GM21423 (cell line): ENCODE results near the gene SULF2.
"Not testable (repeated sequence)": the region's sequence is repeated elsewhere in the genome, so short reads cannot be mapped to it uniquely, and the experiment has no call there.

Experiments used
- ATAC-seq: cut with Tn5 transposase; IDR thresholded peaks from one replicate; pipeline ENCODE4 v1.9.1; 2021; ENCODE audit warnings: mild to moderate bottlenecking, moderate library complexity; ENCODE audit not compliant: unreplicated experiment

SULF2 gene

DNA sequence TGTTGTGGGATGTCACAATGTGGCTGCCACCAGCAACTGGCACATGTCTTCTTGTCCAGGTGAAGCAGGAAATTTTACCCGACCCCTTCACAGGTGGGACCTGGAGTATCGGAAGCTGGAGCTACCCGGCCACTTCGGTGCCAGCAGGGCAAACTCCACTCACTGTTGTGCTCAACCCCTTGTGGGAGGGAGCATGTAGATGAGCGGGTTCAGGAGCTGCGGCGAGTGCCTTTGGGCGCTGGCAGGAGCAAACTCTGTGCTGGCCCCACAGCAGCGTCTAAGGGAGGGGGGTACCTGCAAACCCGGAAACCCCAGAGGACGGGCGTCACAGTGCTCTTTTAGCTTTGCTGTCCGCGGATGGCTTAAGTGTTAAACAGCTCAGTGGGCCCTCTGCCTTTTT is 20.7 kb upstream of the SULF2 start:
- no peak for ATAC-seq

GRCh38 chr20:47804972-47805371 is 19.7 kb upstream of the SULF2 start:
- not testable (repeated sequence) for ATAC-seq

DNA sequence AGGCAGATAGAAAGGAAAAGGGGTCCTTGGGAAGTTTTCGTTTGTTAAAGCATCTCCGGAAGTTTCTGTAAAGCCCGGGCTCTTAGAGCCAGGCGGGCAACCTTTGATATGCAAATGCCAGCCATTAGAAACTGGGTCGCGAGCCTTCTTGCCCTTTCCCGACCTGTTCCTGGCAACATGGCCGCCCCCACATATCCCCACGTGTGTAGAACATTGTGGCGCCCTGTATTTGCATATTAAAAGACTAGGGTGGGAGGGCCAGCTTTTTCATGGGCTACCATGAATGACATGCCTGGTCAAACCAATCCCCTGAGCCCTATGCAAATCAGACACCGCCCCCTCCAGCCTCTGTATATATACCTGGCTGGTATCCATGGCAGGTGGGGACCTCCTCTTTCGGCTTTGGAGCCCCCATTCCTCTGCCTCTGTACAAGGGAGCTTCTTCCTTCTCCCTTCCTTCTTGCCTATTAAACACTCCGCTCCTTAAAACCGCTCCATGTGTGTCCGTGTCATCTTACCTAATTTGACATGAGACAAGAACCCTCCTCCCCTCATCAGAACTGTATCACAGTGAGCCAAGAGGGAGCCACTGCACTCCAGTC is 19.0 kb upstream of the SULF2 start:
- ATAC-seq = not testable (repeated sequence)

DNA sequence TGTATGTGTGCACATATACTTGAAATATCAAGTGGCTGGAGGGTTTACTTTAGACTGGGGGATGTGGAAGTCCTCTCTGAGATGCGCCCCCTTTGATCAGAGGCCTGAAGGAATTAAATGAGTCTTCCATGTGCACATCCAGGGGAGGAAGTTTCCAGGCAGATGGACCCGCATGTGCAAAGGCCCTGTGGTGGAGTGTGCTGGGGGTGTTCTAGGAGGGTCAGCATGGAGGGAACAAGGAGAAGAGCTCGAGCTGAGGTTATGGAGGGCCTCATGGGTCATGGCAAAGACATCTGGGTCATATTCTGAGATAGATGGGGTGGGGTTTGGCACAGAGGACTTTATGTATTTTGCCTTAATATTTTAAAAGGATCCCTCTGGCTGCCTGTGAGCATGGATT is 17.7 kb upstream of the SULF2 start:
- no peak for ATAC-seq

- ATAC-seq = no peak
Observed at GRCh38 chr20:47802226-47802920, 17.1 kb upstream of the SULF2 start.

- no peak for ATAC-seq
Observed at GRCh38 chr20:47801759-47802158, 16.5 kb upstream of the SULF2 start.

DNA sequence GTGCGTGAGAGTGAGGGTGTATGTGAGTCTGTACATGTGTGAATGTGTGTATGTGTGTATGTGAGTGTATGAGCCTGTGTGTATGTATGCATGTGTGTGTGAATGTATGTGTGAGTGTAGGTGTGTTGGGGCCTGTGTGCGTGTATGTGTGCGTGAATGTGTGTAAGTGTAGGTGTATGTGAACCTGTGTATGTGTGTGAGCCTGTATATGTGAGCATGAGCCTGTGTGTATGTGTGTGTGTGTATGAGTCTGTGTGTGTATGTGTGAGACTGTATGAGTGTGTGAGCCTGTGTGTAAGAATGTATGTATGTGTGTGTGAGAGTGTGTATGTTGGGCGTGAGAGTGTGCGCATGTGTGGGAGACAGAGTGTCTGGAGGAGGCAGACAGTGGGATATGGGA is 15.8 kb upstream of the SULF2 start:
- no peak for ATAC-seq

- no peak for ATAC-seq
Observed at GRCh38 chr20:47800623-47801022, 15.3 kb upstream of the SULF2 start.

GRCh38 chr20:47799116-47799715 is 13.9 kb upstream of the SULF2 start:
- ATAC-seq = no peak

DNA sequence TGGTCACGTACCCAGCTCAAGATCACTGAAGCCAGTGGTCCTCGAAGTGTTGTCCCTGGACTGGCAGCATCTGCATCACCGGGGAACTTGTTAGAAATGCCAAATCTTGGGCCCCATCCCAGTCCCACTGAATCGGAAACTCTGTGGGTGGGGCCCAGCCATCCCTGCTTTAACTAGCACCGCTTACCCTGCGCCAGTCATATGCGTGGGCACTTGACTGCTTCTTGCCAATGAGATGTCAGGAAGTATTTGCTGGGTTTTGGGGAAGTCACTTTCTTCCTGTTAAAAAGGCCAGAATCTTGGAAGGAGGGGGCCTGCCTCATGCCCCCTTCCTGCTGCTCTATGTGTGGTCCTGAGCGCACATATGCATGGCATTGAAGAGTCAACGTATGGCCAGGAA is 11.7 kb upstream of the SULF2 start:
- no peak for ATAC-seq

- ATAC-seq = no peak
Observed at GRCh38 chr20:47795214-47795907, 10.1 kb upstream of the SULF2 start.

- ATAC-seq = not testable (repeated sequence)
Observed at GRCh38 chr20:47794264-47794663, 9.0 kb upstream of the SULF2 start.

DNA sequence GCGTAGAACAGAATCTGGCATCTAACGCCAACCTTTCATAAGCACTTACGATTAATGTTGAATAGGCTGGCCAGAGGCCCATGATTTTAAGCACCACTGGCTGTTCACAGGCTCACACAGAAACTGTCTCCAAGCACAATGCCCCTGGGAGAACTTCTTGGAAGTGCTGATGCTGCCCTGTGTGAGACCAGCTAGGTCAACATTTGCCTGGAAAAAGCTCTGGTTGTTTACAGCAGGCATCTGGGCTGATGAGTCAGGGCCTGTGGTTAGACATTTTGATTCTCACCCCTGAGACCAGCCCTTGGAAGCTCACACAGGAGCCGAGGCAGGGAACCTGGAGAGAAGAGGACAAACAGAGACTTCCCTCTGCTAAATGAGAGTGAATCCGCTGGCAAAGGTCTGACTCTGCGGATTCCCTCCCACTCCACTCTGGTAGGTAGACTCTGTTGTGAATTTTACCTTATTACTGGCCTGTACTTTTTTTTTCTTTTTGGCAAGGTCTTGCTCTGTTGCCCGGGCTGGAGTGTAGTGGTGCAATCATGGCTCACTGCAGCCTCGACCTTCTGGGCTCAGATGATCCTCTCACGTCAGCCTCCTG is 6.8 kb upstream of the SULF2 start:
- no peak for ATAC-seq

GRCh38 chr20:47791084-47791599 is 5.9 kb upstream of the SULF2 start:
- ATAC-seq = no peak

- no peak for ATAC-seq
Observed at GRCh38 chr20:47790580-47790965, 5.3 kb upstream of the SULF2 start.

DNA sequence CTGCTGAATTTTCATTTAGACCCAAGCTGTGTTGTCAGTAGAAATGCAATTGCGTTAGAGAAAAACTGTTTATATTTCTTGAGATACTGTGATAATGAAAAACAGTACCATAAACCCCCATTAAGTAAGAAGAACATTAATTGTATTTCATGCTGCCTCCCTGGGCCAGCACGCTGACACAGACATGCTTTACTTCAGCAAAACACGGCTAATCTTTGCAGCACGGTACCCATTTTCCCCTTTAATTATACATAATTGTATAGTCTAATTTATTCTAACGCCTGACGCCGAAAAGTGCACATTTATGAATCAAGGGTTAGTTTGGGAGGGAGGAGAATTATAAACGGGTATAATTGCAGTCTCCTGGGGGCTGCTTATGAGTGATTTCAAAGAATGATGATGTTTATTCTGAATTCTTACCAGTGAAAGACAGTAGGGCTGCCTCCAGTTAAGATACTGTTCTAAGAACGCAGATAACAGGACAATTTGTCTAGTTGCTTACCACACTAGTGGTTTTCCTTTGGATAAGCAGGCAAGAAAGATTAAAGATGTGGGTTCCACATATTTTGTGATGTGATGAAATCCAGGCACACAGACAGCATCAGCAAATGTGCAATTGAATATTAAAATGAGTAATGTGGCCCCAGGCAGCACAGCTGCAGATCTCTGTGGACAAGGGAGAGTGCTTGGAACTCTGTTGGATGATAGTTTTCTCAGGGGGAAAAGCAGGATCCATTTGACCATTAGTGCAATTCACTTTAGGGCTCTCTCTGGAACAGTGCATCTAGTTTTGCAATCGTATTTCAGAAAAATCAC is 4.7 kb upstream of the SULF2 start:
- ATAC-seq = no peak

DNA sequence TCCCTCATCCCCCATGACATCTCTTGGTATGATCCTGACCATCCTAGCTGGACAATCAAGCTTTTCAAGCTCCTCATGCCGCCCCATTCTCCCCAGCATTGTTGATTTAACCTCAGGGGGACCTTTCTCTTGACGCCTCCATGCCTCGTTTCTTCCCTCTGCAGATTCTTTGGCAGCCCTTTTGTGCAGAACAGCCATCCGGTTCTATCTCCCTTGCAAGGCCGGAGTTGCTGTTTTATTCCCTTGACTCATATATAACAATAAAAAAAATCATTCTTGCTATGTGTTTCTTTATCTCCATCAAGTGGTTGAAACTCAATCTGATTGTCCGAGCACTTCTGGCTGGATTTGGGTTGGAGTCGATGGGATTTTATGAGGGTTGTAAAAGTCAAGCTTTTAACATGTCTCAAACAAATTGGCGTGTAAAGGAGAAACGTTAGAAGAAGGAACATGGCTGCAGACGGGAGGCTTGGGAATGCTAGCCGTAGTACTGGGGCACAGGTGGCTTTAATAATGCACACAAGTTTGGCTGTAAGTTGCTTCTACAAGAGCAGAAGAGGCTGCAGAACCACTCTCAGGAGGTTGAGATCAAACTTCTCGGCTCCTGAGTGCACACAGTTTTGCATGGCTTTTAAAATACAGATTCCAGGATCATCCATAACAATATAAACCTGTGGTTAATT is 3.9 kb upstream of the SULF2 start:
- ATAC-seq = no peak

DNA sequence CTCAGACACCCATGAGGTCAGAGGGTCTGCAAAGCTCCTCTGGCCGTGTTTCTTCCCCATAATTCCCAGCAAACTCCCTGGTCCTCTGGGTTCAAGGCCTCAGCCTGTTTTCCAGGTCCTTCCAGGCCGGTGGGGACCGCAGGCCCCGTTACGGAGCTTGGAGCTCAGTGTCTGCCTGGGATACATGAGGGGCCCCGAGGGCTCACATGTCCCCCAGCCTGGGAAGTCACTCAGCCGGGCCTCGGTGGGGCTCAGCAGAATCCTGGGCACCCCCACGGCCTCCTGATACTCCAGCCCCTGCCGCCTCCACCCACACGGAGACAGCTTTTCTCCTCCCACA is 3.4 kb upstream of the SULF2 start:
- ATAC-seq = no peak

DNA sequence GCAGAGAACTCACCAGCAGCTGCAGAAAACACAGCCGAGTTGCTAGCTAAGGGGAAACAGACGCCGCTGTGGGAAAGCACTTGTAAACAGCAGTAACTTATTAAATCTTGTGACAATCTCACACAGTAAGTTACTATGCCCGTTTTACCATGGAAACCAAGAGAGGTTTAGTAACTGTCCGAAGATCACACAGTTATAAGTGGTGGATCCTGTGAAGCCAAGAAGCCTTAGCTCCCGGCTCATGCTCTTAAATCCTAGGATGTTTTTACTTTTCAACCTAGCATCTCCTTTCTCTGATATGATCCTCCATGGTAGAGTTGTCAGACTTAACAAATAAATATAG is 1.5 kb upstream of the SULF2 start:
- no peak for ATAC-seq
